ENCODE data around the gene RAB28. TPM values are rescaled to one million over a fixed set of nuclear protein-coding genes. Genes with fewer than 3 reads are reported as not detected.

RAB28 gene
- total RNA-seq, 1 experiment from 2014 or later: 15.8 TPM

DNA sequence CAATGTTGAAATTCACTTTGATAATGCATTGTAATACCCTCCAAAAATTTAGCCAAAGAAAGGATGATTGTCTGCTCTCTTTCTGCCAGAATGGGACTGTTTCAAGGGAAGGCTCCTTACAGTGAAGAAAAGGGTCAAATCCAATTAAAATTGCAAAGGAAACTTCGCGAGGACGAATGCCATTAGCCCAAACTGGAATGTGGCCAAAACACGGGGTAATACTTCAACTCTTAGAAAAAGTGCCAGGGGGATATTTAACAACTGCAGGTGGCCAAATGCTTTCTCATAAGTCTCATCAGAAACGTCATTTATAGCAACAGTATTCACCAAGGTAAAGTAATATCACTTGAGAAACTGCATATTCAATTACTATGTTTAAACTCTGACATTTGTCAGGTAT is 31.1 kb upstream of the RAB28 start:
- no peak for DNase-seq (ENCODE audit: low read depth)
- in situ Hi-C loops (cut with HindIII; ENCODE audit: low pct_unique_long_range_greater_than_20kb, low sequenced_read_pairs): no loop called here

GRCh38 chr4:13514722-13515121 is 30.6 kb upstream of the RAB28 start:
- in situ Hi-C loops (cut with HindIII; ENCODE audit: low pct_unique_long_range_greater_than_20kb, low sequenced_read_pairs): no loop called here
- DNase-seq (ENCODE audit: low read depth): no peak

- DNase-seq (ENCODE audit: low read depth): no peak
- in situ Hi-C loops (cut with HindIII; ENCODE audit: low pct_unique_long_range_greater_than_20kb, low sequenced_read_pairs): no loop called here
These were observed 27.0 kb upstream of the RAB28 start for GRCh38 chr4:13511101-13511500.

- in situ Hi-C loops (cut with HindIII; ENCODE audit: low pct_unique_long_range_greater_than_20kb, low sequenced_read_pairs): no loop called here
- no peak for DNase-seq (ENCODE audit: low read depth)
These were observed 25.3 kb upstream of the RAB28 start for GRCh38 chr4:13509442-13509841.

DNA sequence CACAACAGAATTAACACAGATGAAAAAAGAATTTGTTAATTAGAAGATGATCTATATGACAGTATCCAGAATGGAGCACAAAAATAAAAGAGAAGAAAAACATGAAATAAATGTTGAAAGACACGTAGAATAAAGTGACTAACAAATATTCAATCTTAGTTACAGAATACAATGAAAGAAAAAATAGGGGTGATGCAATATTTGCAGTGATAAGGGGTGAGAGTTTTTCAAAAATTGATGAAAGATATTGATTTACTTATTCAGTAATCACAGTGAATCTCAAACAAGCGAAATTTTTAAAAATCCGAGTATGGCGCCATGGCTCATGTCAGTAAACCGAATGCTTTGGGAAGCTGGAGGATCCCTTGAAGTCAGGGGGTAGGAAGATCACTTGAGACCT is 20.2 kb upstream of the RAB28 start:
- no peak for DNase-seq (ENCODE audit: low read depth)
- in situ Hi-C loops (cut with HindIII; ENCODE audit: low pct_unique_long_range_greater_than_20kb, low sequenced_read_pairs): no loop called here

DNA sequence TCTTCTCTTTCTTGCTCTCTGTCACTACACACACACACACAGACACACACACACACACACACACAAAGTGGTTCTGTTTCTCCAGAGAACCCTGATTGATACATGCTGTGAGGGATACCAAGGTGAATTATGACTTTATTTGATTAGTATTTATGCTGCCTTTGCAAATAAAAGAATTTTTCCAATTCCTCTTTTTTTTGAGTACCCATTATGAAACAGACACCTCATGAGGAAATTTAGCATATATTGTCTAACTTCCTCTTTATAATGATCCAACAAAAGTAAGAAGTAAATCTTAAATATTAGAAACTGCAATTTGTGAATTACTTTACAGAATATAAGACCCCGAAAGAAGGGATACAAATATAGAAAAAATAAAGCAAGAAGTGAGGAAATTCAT is 14.3 kb upstream of the RAB28 start:
- in situ Hi-C loops (cut with HindIII; ENCODE audit: low pct_unique_long_range_greater_than_20kb, low sequenced_read_pairs): no loop called here
- no peak for DNase-seq (ENCODE audit: low read depth)

GRCh38 chr4:13496605-13497004 is 12.5 kb upstream of the RAB28 start:
- DNase-seq (ENCODE audit: low read depth): no peak
- in situ Hi-C loops (cut with HindIII; ENCODE audit: low pct_unique_long_range_greater_than_20kb, low sequenced_read_pairs): no loop called here

DNA sequence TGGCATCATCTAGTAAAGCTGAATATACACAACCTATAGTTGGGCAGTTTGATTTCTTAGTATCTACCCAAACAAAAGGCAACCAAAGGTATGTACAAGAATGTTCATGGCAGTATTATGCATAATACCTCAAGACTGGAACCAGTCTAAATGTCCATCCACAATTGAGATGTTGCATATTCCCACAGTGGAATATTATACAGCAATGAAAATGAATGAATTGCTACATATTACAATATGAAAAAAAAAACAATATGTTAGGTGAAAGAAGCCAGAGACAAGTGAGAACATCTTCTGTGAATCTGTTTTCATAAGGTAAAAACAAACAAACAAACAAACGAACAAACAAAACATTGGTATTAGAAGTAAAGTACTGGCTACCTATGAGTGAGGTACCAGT is 11.6 kb upstream of the RAB28 start:
- in situ Hi-C loops (cut with HindIII; ENCODE audit: low pct_unique_long_range_greater_than_20kb, low sequenced_read_pairs): no loop called here

GRCh38 chr4:13493793-13494192 is 9.7 kb upstream of the RAB28 start:
- DNase-seq (ENCODE audit: low read depth): no peak
- in situ Hi-C loops (cut with HindIII; ENCODE audit: low pct_unique_long_range_greater_than_20kb, low sequenced_read_pairs): no loop called here

More for the DNA sequence above, 11.6 kb upstream of the RAB28 start:
- no peak for DNase-seq (ENCODE audit: low read depth)

GRCh38 chr4:13492747-13493146 is 8.6 kb upstream of the RAB28 start:
- no peak for DNase-seq (ENCODE audit: low read depth)
- in situ Hi-C loops (cut with HindIII; ENCODE audit: low pct_unique_long_range_greater_than_20kb, low sequenced_read_pairs): no loop called here

DNA sequence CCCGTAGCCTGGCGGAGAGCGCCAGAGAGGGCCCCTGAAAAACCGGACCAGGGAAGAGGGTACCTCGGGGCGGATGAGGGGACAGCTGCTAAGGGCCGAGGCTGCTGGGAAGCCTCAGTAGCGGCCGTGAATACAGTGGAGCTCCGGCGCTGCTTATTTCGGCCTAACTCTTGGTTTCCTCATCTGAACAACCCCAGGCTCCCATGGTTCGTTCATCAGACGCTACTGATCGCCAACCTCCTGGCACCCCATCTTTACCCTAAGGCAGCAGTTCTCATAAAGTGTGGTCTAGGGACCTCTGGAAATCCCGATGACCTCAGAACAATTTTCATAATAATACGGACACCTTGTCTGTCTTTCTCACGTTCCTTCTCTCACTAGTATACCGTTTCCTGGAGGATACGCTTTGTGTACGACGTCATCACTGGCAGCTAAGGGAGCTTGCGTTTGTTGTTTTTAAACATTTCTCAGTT is 645 bp upstream of the RAB28 start:
- DNase-seq (ENCODE audit: low read depth): no peak
- in situ Hi-C loops (cut with HindIII; ENCODE audit: low pct_unique_long_range_greater_than_20kb, low sequenced_read_pairs): no loop called here

DNA sequence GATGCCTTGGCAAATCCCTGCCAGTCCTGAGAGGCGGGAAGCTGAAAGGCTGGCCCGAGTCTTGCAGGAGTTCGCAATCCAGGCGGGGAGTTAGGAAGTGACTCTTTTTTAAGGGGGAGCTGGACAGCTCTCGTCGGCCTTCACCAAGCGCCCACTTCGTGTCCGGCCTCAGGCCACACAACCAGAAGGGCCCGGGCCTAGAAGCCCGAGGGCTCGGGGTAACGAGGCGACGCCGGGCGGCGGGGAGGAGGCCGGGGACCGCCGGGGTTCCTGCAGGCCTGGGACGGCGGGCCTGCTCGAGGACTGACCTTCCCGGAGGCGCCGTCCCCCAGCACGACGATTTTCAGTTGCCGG is 395 bp downstream of the RAB28 start:
- in situ Hi-C loops (cut with HindIII; ENCODE audit: low pct_unique_long_range_greater_than_20kb, low sequenced_read_pairs): no loop called here
- peak; percentile 60 for DNase-seq (ENCODE audit: low read depth)

- DNase-seq (ENCODE audit: low read depth): no peak
- in situ Hi-C loops (cut with HindIII; ENCODE audit: low pct_unique_long_range_greater_than_20kb, low sequenced_read_pairs): no loop called here
These were observed 888 bp downstream of the RAB28 start for GRCh38 chr4:13483136-13483767.

DNA sequence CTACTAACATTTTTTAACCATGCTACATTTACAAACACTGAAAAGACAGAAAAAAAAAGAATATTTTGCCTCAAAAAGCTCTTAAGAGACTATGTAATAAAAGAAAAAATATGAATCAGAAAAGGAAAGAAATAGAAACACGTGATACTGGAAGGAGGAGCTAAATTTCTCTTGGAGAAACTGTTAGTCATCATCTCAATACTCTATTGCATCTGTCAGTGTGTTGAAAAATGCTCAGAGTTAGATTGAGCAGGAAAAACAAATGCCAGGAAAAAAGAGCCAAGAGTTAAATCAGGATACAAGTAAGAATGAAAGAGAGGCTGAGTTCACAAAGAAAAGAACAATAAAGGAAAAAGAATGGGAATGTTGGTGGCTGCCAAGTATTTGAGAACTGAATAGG is 2.6 kb downstream of the RAB28 start:
- peak; percentile 8 for DNase-seq (ENCODE audit: low read depth)
- in situ Hi-C loops (cut with HindIII; ENCODE audit: low pct_unique_long_range_greater_than_20kb, low sequenced_read_pairs): no loop called here

DNA sequence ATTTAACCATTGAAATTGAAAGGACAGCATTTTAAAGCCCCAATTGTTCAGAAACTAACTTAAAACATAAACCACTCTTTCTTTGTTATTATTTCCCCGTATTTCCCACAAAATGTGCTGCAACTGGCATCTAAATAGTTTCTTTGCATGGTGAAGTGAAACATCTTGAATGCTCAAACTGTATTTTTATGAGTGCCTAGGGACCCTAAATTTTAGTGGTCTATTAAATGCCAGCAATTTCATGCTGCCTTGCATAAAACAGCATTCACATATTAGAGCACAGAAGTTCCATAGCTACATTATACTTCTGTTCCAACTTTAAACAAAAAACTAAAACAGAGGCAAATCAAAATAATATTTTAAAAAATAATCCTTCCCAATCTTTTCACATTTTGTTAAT is 5.4 kb downstream of the RAB28 start:
- DNase-seq (ENCODE audit: low read depth): no peak
- in situ Hi-C loops (cut with HindIII; ENCODE audit: low pct_unique_long_range_greater_than_20kb, low sequenced_read_pairs): no loop called here

DNA sequence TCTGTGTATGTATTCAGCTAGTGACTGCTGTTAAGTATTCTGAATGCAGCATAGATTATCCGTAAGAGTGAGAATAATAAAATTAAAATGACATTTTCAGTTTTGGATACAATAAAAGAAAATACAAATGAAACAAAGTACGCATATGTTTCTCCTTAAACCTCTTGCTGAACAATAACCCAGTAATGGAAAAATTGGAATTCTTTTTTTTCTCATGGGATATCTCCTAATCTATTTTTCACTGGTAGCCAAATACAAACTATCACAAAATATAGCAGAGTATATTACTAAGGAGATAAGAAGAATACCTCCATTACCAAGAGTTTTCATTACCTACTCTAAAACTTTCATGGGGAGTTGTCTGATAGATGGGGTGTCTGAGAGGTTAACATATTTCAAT is 6.0 kb downstream of the RAB28 start:
- DNase-seq (ENCODE audit: low read depth): no peak
- in situ Hi-C loops (cut with HindIII; ENCODE audit: low pct_unique_long_range_greater_than_20kb, low sequenced_read_pairs): no loop called here

GRCh38 chr4:13476915-13477314 is 7.2 kb downstream of the RAB28 start:
- DNase-seq (ENCODE audit: low read depth): no peak
- in situ Hi-C loops (cut with HindIII; ENCODE audit: low pct_unique_long_range_greater_than_20kb, low sequenced_read_pairs): no loop called here

DNA sequence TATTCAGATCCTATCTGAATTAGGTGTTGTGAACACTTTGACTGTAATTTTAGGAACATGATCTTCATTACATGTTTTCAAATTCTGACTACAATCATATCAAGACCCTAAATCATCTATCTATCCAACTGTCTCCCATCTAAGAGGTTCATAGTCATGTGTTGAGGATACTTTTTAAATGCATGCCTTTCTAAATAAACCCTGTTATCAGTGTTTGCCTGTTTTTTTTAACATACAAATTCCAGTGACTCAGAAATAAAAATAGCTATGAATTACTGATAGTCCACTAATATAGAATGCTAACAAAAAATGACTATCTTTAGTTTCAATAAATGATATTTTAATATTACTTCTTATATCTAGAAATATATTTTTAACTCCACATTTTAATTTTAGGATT is 8.0 kb downstream of the RAB28 start:
- in situ Hi-C loops (cut with HindIII; ENCODE audit: low pct_unique_long_range_greater_than_20kb, low sequenced_read_pairs): no loop called here
- DNase-seq (ENCODE audit: low read depth): no peak

- no peak for DNase-seq (ENCODE audit: low read depth)
- in situ Hi-C loops (cut with HindIII; ENCODE audit: low pct_unique_long_range_greater_than_20kb, low sequenced_read_pairs): no loop called here
These were observed 12.7 kb downstream of the RAB28 start for GRCh38 chr4:13471400-13471799.

DNA sequence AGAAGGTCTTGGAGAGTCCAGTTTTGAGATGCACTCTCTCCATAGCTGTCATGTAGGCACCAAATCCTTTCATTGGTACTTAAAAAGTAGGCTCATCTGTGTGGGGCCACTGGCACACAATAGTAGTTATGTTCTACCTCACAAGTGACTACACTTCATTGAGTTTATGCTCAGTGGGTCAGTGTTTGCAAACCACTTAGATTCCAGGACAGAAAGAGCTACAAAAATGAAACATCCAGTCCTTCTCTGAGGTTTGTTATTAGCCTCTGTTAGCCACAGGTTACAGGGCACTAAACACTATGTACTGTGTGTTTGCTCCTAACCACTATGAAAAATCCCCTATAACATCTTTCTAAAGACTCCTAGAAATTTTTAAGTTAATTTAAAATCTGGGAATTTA is 13.8 kb downstream of the RAB28 start:
- DNase-seq (ENCODE audit: low read depth): no peak
- in situ Hi-C loops (cut with HindIII; ENCODE audit: low pct_unique_long_range_greater_than_20kb, low sequenced_read_pairs): no loop called here

- in situ Hi-C loops (cut with HindIII; ENCODE audit: low pct_unique_long_range_greater_than_20kb, low sequenced_read_pairs): no loop called here
- no peak for DNase-seq (ENCODE audit: low read depth)
These were observed 19.2 kb downstream of the RAB28 start for GRCh38 chr4:13464973-13465372.

Measured in Caki2 (cell line).